Measurements from ENCODE around the gene DNAH8. TPM values are rescaled to one million over a fixed set of nuclear protein-coding genes. Genes with fewer than 3 reads are reported as not detected.

Gene DNAH8
- polyA plus RNA-seq, 3 donors, result not detected

DNA sequence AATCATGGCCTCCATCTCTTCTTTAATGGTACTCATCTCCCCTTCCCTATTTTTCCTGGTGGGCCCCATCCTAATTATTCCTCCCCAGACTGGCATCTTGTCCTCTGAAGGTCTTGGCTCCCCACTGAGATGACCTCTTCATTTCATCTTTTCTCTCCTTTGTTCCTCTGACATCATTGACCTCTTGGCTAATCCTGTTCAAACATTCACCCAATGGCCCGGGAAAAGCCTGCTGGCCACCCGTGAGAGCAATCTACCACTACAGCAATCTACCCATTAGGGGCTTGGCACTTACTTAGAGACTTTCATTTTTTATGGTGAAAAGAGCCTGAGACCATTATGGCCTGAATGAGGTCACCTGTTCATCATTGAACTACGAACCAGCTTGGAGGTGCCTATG lies 130.8 kb downstream of the DNAH8 start:
- Mint-ChIP-seq H3K27ac (no peak overlapping the region), H3K27me3 (ENCODE audit: low read depth in 3 of 3) (peaks cover 3 to 16% (median 4%) of the 10 kb centered on the region in 3 donors), H3K9me3 (peaks cover 0 to 3% (median 0%) of the 10 kb centered on the region in 7 donors), H3K4me3 (no peak overlapping the region), H3K36me3 (no peaks in the 10 kb centered on the region), H3K4me1 (no peaks in the 10 kb centered on the region)
- Histone ChIP-seq H3K36me3 (replicated peaks in 1 of 2; ENCODE audit: control insufficient read depth in 1 of 2, insufficient read depth in 2 of 2, low read length in 2 of 2) (no peaks in the 10 kb centered on the region), H4K20me1 (ENCODE audit: insufficient read depth, low read length) (no peaks in the 10 kb centered on the region), H2AFZ (ENCODE audit: insufficient read depth, low read depth, low read length, poor library complexity, severe bottlenecking) (no peak overlapping the region), H3K4me2 (replicated peaks; ENCODE audit: extremely low read depth, low read length, poor library complexity, severe bottlenecking) (no peak overlapping the region), H3K27me3 (ENCODE audit: control insufficient read depth in 2 of 2, insufficient read depth in 2 of 2, low read length in 2 of 2) (peaks cover 0 to under 1% of the 10 kb centered on the region in 2 donors), H3K9ac (ENCODE audit: insufficient read depth, low read length, poor library complexity, severe bottlenecking) (no peak overlapping the region), H3K79me2 (ENCODE audit: insufficient read depth, low read length) (no peaks in the 10 kb centered on the region), H3K9me3 (replicated peaks in 1 of 2; ENCODE audit: control insufficient read depth in 1 of 2, insufficient read depth in 1 of 2, low read length in 2 of 2) (no peaks in the 10 kb centered on the region), H3K4me1 (ENCODE audit: control insufficient read depth in 1 of 2, insufficient read depth in 2 of 2, low read length in 2 of 2) (no peaks in the 10 kb centered on the region), H3K4me3 (replicated peaks in 1 of 3; ENCODE audit: low read depth in 2 of 3, low read length in 3 of 3) (no peak overlapping the region), H3K27ac (ENCODE audit: low read depth in 1 of 2, low read length in 2 of 2) (no peak overlapping the region)
- 100% methylated on average over 2 of the region's 3 CpGs for WGBS (ENCODE audit: insufficient coverage)
- no peak for TF ChIP-seq CTCF (IDR thresholded peaks at IDR 0.05)
- DNase-seq, result no peak
- intact Hi-C loops (cut with micrococcal nuclease), result no loop called here

- H3K27me3 ChIP-seq (ENCODE audit: control insufficient read depth in 2 of 2, insufficient read depth in 2 of 2, low read length in 2 of 2), result peaks cover 0 to 4% of the 10 kb centered on the region in 2 donors
- no peaks in the 10 kb centered on the region for H3K36me3 ChIP-seq (replicated peaks in 1 of 2; ENCODE audit: control insufficient read depth in 1 of 2, insufficient read depth in 2 of 2, low read length in 2 of 2)
- no peaks in the 10 kb centered on the region for H3K9me3 ChIP-seq (replicated peaks in 1 of 2; ENCODE audit: control insufficient read depth in 1 of 2, insufficient read depth in 1 of 2, low read length in 2 of 2)
- intact Hi-C loops (cut with micrococcal nuclease), result no loop called here
- Mint-ChIP-seq H3K36me3 (no peaks in the 10 kb centered on the region), H3K4me3 (no peak overlapping the region), H3K27me3 (ENCODE audit: low read depth in 3 of 3) (peaks cover 3 to 19% (median 4%) of the 10 kb centered on the region in 3 donors), H3K27ac (no peak overlapping the region), H3K9me3 (peaks cover 0 to 3% (median 0%) of the 10 kb centered on the region in 7 donors), H3K4me1 (no peaks in the 10 kb centered on the region)
- TF ChIP-seq CTCF (IDR thresholded peaks at IDR 0.05), result no peak
- no peaks in the 10 kb centered on the region for H3K79me2 ChIP-seq (ENCODE audit: insufficient read depth, low read length)
- H3K4me3 ChIP-seq (replicated peaks in 1 of 3; ENCODE audit: low read depth in 2 of 3, low read length in 3 of 3), result no peak overlapping the region
- H3K4me1 ChIP-seq (ENCODE audit: control insufficient read depth in 1 of 2, insufficient read depth in 2 of 2, low read length in 2 of 2), result no peaks in the 10 kb centered on the region
- WGBS (ENCODE audit: insufficient coverage), result 83% methylated on average over 2 of the region's 3 CpGs
- H4K20me1 ChIP-seq (ENCODE audit: insufficient read depth, low read length), result no peaks in the 10 kb centered on the region
- no peak for DNase-seq
- H3K4me2 ChIP-seq (replicated peaks; ENCODE audit: extremely low read depth, low read length, poor library complexity, severe bottlenecking), result no peak overlapping the region
- no peak overlapping the region for H2AFZ ChIP-seq (ENCODE audit: insufficient read depth, low read depth, low read length, poor library complexity, severe bottlenecking)
- no peak overlapping the region for H3K9ac ChIP-seq (ENCODE audit: insufficient read depth, low read length, poor library complexity, severe bottlenecking)
- no peak overlapping the region for H3K27ac ChIP-seq (ENCODE audit: low read depth in 1 of 2, low read length in 2 of 2)
Observed at GRCh38 chr6:38846361-38846760, 131.2 kb downstream of the DNAH8 start.

Data from CD14-positive monocyte (primary cell).